Right ventricle myocardium superior (tissue), 1 donor: Measurements from ENCODE around the gene GALNT15. TPM values are rescaled to one million over a fixed set of nuclear protein-coding genes. Genes with fewer than 3 reads are reported as not detected.

Source experiments
- ATAC-seq: fragments of 200-7000 bp; cut with Tn5 transposase; one replicate; pipeline ENCODE4 v1.9.1; 2020; ENCODE audit warnings: mild to moderate bottlenecking; ENCODE audit not compliant: poor library complexity
- DNase-seq: peaks from one replicate; pipeline ENCODE4 v3.0.0-alpha.2; 2020
- intact Hi-C: fragments of 100-400 bp; cut with DNase I; formaldehyde crosslinking; loops from one replicate; pipeline ENCODE4 v1.11.2; 2022
- total RNA-seq: library from RNA; stranded (reverse); fragmentation: NEBNext Ultra II Directional; extraction: Animal tissue kit (Norgen Biotek cat#: 25700); gene quantifications from one replicate; pipeline ENCODE4 v1.2.1, GENCODE V29; 2021
- donor health status: DM: no; HTN: yes; CAD: no; lungs with severe emphysema.

The GALNT15 gene
- total RNA-seq, 1 donor from 2014 or later, result 7.2 TPM

DNA sequence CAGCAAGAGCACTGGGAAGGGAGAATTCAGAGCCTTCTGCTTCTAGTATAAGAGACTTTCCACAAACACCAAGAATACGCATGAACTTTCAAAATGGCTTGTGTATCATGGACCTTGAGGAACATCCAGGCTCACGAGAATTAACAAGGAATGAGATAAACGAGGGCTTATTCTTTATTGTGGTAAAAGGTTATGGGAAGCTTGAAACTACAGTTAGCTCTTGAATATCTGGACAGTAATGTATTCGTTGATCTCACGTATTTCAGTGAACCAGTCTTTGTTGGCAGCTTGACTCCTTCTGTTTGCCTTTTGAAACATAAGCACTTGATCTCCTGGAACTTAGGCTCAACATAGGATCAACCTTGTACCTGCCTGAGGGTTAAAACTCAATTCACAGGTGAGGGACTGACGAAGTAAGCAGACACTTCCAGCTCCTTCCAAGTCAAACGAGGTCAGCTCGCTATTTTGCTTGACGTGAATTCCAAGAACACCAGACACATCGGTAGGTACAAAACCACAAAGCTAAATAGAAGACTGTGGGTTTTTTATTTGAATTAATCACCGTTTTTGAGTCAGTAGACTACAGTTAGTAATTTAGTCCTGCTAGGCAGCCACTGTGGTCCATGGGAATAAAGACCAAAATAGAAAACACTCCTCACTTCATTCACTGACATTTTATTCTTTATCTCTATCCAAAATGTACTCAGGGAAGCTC is 30.8 kb downstream of the GALNT15 start:
- intact Hi-C loops, result no loop called here
- DNase-seq, result no peak
- no peak for ATAC-seq

DNA sequence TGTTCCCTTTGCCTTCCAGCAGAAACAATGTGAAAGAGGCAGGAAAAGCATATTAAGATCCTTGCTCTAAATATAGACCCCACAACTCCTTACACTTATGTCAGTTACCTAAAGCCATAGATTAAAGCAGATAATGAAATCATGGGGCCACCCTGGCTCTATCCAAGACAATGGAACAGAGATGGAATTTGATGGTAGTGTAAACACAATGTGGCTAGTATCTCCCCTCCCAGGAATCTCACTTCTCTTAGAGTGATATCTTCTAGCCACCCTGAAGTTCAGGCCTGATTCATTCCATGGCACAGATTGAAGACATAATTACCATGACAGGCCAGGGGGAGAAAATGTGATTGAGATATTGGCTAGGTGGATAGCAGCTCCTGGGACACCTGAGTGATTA is 32.6 kb downstream of the GALNT15 start:
- DNase-seq (no peak), ATAC-seq (no peak)
- intact Hi-C loops, result no loop called here

DNA sequence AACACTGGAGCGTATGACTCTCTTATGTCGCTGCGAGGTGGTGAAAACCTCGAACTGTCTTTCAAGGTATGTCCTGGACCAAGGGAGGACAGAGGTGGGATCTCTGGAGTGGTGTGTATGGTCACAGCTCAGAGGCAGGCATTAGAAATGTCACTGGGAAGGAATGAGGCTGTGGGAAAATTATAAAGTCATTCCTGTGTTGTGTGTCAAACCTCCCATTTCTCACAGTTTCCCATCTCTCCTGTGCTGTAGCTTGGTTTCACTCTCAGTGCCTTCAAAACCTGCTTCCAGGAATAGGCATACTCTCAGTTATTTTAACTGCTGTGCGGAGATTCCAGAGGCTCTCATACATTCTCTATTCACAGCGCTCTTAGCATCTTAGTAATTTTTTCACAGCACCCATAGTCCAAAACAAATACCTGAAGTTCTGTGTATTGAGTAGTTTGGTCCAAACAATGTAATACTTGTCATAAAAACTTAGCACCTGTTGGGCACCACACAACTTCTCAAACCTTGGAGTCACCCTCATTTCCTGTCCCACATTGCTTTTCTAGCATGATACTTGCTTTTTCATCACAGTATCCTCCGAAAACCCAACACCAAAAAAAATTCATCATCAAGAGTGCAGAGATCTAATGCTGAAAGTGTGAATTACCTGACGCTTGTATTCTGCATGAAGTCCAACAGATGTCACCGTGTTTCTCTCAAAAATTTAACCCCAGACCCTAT is 36.9 kb downstream of the GALNT15 start:
- intact Hi-C loops, result no loop called here
- ATAC-seq (no peak), DNase-seq (no peak)

DNA sequence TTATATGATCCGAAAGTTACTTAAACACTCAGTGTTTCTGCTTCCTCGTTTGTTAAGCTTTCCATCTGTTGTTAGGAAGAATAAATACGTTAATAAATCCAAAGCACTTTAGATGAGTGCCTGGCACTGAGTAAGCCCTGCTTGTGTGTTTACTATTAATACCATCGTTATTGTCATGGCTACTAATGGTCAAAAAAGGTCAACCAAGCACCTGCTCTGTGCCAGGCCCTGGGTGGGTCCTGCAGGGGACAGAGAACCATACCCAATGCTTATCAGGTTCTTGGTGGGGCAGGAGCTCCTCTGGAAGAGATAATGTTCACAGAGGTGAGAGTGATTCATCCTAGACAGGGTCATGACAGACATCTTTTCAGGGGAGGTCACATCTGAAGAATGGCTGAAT is 39.9 kb downstream of the GALNT15 start:
- peak; percentile 22 for ATAC-seq
- DNase-seq, result no peak
- intact Hi-C loops, result no loop called here

DNA sequence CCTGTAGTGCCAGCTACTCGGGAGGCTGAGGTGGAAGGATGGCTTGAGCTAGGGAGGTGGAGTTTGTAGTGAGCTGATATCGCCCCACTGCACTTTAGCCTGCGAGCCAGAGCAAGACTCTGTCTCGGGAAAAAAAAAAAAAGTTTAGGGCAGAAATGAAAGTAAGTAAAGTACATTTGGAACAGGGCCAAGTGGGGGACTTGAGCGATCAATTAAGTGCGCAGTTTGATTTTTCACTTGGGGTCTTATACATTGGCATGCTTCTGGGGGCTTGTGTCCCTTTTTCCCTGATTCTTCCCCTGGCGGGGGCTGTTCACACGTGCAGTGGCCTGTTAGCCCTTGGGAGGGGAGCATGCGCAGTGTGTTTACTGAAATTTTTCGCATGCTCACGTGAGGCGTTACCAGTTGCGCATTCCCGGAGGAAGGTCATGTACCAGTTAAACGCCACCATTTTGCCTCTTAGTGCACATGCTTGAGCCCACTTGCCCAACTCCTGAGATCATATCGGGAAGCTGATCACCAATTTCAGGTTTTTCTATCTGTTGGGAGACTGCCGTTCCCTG is 42.0 kb downstream of the GALNT15 start:
- ATAC-seq, result no peak
- intact Hi-C loops, result no loop called here

DNA sequence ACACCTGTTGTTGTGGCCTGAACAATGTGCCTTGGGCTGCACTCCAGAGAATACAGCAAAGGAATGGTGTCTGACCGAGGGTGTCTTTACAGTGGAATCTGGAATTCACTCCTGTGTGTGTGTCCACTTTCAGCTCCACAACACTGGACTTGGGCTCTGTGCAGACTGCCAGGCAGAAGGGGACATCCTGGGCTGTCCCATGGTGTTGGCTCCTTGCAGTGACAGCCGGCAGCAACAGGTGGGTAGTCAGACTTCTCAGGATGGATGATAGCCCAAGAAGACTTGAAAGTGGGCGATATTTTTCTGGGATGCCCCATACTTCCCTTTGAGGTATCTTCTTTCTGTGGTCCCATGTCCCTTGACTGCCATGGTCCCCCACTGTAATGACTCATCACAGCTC is 45.3 kb downstream of the GALNT15 start:
- ATAC-seq (no peak), DNase-seq (no peak)
- intact Hi-C loops, result no loop called here

More for the DNA sequence above, 42.0 kb downstream of the GALNT15 start:
- no peak for DNase-seq

DNA sequence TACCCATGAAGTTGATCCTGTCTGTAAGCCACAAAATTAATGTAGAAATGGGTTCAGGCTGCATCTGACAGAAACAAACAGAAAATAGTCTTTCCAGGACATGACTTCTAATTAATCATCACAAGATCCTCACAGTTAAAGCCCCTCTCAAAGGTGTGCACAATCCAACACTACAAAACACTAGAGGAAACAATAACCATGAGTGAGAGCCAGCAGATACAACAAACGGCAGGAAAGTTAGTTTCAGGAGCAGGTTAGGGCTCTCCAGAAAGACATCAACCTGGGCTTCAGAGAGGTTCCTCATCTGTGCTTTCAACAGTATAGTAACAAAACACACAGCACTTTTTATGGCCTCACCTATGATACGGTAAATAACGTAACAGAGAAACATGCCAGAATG is 47.5 kb downstream of the GALNT15 start:
- no peak for DNase-seq
- ATAC-seq, result no peak
- intact Hi-C loops, result no loop called here

DNA sequence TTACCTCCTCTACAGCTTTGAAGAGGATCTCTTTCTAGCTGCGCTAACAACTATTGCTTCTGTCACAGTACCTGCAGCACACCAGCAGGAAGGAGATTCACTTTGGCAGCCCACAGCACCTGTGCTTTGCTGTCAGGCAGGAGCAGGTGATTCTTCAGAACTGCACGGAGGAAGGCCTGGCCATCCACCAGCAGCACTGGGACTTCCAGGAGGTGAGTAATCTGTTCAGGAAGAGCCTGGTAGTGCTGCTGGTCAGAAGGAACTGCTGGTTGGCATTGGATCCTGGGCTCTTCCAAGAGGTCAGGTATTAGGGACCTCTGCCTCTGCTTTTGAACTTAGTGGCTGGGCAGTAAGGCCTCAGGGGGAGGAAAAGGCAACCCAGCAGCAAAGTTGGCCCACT is 48.1 kb downstream of the GALNT15 start:
- intact Hi-C loops, result no loop called here
- DNase-seq, result no peak
- ATAC-seq, result no peak

DNA sequence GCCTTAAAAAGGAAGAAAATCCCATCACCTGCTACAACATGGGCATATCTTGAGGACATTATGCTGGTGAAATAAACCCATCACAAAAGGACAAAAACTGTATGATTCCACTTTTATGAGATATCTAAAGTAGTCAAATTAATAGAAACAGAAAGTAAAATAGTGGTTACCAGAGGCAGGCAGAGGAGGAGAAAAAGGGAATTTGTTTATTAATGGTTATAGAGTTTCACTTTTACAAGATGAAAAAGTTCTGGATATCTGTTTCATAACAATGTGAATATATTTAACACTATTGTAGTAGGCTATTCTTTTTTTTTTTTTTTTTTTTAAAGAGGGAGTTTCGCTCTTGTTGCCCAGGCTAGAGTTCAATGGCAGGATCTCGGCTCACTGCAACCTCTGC is 49.8 kb downstream of the GALNT15 start:
- no peak for DNase-seq
- no peak for ATAC-seq
- intact Hi-C loops, result no loop called here

DNA sequence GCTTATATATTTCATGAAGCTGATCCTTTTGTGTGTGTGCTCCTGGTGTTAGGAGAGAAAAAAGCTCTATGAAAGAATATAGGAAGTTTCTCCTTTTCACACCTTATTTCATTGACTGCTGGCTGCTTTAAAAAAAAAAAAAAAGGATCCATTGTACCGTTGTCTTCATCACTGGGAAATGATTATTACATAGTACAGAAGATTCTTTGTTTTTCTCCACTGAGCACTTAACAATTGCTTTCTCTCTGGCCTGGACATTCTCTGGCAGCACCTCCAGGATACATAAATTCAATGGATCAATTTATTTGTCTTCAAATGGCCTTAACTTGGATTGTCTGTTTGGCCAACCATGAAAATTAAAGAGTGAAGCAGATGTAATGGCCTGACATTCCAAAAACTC is 53.1 kb downstream of the GALNT15 start:
- ATAC-seq (no peak), DNase-seq (no peak)
- intact Hi-C loops, result no loop called here

DNA sequence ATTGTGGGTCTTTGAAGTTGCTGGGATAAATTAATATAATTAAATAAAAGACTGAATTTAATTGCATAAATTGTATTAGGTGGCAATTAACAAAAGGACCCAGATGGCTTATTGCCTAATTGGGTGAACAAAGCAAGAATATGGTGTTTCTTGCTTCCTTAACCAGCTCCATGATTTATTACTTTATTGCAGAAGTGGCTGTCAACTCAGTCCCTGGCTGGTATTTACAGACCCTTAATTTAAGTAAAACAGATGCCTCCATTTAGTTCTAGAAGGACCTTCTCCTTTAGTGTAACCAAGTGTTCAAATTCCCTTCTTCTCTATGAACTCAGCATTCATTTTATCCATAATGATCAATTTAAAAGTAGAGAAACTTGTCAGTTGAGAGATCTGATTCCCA is 55.2 kb downstream of the GALNT15 start:
- intact Hi-C loops, result no loop called here
- ATAC-seq (no peak), DNase-seq (no peak)

DNA sequence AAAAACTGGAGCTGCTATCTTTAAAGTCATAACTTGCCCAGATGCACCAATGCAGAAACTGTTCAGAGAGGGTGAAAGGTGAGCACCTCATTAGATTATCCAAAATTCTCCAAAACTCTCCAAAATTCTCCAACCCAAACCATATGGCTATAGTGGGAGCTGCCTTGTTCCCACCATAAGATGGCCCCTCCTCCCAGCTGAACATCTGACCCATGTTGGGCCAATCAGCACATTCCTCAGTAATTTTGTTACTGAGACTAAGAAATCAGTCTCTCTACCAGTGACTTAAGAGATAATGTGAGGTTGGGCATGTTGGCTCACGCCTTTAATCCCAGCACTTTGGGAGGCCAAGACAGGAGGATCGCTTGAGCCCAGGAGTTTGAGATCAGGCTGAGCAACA is 57.5 kb downstream of the GALNT15 start:
- DNase-seq (no peak), ATAC-seq (no peak)
- intact Hi-C loops, result no loop called here

DNA sequence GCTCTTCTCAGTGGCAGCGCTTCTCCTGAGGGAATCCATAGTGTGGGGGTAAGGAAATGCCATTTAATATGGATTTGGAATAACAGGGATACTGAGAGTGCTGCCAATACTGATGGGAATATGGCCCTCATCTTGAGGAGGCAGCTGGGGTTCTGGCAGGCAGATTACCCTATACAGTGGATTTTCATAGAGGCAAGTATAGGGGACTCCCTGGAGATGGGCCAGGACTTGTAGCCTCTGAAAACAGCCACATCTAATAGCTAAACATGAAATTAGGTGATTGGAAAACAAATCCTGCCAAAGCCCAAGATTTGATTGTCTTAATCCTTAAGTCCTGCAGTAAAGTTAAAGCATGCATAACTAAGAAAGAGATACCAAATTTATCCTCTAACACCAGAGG is 59.3 kb downstream of the GALNT15 start:
- ATAC-seq (no peak), DNase-seq (no peak)
- intact Hi-C loops, result no loop called here

DNA sequence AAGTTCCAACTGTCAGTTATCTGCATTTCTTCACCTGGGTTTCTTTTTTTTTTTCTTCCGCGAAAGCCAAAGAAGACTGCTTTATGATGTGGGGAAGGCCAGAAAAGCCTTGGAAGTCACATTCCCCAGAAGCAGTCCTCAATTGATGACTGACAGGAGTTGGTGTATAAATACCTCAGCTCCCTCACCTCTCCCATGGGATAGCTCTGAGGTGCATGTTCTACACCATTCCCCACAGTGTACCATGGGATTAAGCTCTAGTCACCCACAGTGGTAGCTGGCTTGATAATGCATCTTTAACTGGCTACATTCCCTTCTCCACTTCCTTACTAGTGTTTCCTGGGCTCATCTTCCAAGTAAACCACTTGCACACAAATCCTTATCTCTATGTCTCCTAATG is 59.8 kb downstream of the GALNT15 start:
- intact Hi-C loops, result no loop called here
- ATAC-seq, result no peak
- no peak for DNase-seq

DNA sequence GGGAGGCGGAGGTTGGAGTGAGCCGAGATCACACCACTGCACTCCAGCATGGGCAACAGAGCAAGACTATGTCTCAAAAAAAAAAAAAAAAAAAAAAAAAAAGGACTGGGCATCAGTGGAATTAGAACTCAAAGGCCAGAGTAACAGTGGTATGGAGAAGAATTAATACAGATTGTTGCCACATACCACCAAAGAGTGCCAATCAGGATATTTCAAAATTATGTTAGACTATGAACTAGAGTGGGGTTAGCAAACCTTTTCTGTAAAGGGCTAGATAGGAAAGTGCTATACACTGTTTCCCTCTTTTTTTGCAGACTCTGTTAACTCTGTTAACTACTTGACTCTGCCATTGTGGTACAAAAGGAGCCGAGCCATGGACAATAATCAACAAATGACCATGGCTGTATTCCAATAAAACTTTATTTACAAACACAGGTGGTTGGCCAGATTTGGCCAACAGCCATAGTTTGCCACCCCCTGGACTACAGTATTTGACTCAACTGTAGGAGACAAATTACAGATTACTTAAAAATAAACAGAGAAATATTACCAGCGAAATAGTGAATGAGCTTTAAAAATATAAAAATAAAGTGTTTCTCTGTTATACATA is 61.7 kb downstream of the GALNT15 start:
- DNase-seq, result no peak
- ATAC-seq, result no peak
- intact Hi-C loops, result no loop called here

DNA sequence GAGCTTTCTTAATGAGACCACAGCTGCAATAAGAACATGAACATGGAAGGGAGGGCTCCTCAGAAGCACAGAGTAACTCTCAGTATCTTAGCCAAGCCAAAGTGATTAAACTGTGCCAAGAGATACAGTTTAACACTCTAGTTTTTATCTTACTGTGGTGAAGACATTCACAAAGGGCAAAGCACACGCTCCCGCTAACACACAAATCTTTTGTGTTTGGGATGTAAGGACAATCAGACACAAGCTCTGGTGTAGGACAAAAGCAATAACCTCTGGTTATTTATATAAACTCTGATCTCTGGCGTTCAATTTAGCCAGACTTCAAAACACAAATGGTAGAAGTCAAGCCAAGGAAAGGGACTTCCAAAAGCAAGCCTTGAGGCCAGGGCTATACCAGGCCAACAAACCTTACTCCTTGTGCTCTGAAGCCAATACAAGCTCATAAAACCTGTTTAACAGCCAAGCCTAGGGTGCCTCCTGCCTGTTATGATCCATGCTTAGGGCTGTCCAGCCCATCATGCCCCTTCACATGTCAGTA is 62.4 kb downstream of the GALNT15 start:
- DNase-seq (no peak), ATAC-seq (peak; percentile 73)
- intact Hi-C loops, result no loop called here

DNA sequence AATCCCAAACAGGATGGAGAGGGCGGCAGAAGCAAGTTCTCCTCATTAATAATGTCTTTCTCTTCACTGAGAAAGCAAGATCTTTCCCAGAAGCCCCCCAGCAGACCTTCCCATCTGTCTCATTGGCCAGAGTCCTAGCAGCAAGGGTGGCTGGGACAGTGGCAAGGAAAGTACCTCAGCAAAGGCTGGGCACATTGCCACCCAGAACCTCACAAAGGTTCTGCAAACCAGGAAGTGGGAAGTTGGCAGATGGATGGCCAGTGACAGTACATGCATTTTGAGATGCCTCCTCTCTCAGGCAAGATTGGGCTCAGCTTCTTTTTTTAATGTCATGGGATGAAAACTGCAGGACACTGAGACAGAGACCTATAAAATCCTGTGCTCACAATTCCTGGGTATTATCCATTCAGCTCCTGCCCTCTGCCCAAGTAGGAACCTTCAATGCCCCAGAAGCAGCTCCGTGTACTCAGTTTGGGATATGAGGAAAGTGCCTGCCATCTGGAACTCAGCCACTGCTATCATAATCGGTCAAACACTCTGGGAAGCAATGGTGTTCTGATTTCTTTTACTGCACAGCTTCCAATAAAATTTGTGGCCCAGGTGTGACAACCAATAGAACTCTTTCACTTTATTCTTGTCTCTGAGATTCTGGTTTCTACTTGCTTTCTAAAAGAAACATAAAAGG is 64.7 kb downstream of the GALNT15 start:
- DNase-seq (no peak), ATAC-seq (peak; percentile 24)
- intact Hi-C loops, result loop anchor here (2.0 kb wide), 1 partner anchor 68 kb away; no protein-coding TSS in a partner anchor

DNA sequence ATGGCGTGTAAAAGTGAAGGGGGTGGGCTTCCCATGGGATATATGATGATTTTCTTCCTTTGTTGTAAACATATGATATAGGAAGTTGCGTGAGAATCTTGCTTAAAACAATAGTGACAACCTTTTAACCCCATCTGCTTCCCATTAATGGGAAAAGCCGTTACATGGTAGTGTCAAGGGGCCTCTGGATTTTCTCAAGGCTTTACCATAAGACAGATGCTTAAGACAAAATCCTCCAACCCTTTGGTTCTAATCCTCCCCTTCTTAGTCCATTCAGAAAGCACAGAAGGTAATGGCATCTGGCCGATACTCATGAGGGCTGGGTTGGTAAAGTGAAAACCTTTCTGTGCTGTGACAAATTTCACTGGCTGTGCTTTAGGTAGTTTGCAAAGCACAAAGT is 65.3 kb downstream of the GALNT15 start:
- intact Hi-C loops, result loop anchor here (2.0 to 10.0 kb wide), 2 partner anchors 69 to 605 kb away; no protein-coding TSS in a partner anchor
- ATAC-seq (no peak), DNase-seq (no peak)
